Activated T-cell treated with anti-CD3 and anti-CD28 coated beads, Interleukin-2, amount 50 U/mL, for 1 hour (primary cell): ENCODE results near the gene RNU1-4.
"Not testable (repeated sequence)": the region's sequence is repeated elsewhere in the genome, so short reads cannot be mapped to it uniquely, and the experiment has no call there.

Experiments
- DNase-seq: peaks from one replicate; pipeline ENCODE4 v3.0.0-alpha.2; 2020

The RNU1-4 gene

GRCh38 chr1:16770896-16771446, 30.7 kb downstream of the RNU1-4 start:
- DNase-seq = not testable (repeated sequence)

GRCh38 chr1:16772275-16773204, 32.2 kb downstream of the RNU1-4 start:
- not testable (repeated sequence) for DNase-seq

- not testable (repeated sequence) for DNase-seq
Observed at GRCh38 chr1:16773205-16773596, 32.9 kb downstream of the RNU1-4 start.

DNA sequence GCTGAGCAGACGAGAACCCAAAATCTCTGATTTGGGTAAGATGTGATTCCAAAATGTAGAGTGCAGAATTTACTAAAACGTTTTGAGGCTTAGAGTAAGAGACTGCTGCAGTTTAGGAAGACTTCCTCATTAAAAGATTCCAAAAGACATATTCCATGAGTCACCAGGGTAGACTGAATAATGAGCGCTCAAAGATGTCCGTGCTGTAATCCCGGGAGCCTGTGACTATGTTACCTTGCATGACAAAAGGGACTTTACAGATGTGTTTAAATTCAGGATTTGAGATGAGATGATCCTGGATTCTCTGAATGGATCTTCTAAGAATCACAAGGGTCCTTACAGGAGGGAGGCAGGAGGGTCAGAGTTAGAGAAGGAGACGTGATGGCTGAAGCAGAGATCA, 33.4 kb downstream of the RNU1-4 start:
- DNase-seq = not testable (repeated sequence)

GRCh38 chr1:16774773-16775172, 34.5 kb downstream of the RNU1-4 start:
- not testable (repeated sequence) for DNase-seq

GRCh38 chr1:16775290-16775689, 35.0 kb downstream of the RNU1-4 start:
- DNase-seq = not testable (repeated sequence)

DNA sequence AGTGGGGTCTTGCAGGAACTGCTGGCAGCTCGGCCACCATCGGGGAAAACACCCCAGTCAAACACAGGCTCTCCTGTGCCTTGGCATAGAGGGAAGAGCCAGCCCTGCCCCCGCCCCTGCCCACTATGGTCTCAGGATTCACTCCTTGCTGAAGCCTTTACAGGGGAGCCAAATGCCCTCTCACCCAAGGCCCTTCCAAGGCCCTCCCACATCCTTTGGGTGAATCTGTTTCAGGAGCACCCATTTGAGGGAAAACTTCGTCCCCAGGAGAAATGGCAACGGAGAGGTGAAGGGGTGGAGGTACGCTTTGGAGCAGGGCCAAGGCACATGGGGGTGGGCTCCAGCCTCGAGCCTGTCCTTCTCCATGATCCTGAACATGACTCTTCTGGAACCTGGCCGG, 35.9 kb downstream of the RNU1-4 start:
- not testable (repeated sequence) for DNase-seq

GRCh38 chr1:16776835-16777234, 36.5 kb downstream of the RNU1-4 start:
- not testable (repeated sequence) for DNase-seq

GRCh38 chr1:16777821-16778220, 37.5 kb downstream of the RNU1-4 start:
- DNase-seq = not testable (repeated sequence)

GRCh38 chr1:16779525-16779924, 39.2 kb downstream of the RNU1-4 start:
- not testable (repeated sequence) for DNase-seq

GRCh38 chr1:16781033-16781432, 40.7 kb downstream of the RNU1-4 start:
- DNase-seq = not testable (repeated sequence)

- DNase-seq = not testable (repeated sequence)
Observed at GRCh38 chr1:16781625-16782024, 41.3 kb downstream of the RNU1-4 start.

DNA sequence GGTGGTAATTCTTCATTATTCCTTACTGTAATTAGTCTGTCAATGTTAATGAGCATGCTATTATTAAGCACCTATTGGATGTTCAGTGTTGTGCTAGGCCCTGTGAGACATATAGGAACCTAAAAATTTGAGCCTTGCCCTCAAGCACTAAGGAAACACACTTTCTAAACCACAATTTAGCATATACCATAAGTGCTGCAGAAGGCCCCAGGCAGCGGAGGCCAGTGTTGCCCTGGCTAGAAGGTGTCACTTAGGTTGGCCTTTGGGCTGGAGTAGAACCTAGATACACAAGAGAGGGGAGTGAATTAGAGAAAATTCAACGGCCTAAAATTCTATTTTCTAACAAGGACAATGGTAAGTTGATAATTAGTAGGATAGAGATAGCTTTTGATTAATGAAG, 44.6 kb downstream of the RNU1-4 start:
- DNase-seq = not testable (repeated sequence)

DNA sequence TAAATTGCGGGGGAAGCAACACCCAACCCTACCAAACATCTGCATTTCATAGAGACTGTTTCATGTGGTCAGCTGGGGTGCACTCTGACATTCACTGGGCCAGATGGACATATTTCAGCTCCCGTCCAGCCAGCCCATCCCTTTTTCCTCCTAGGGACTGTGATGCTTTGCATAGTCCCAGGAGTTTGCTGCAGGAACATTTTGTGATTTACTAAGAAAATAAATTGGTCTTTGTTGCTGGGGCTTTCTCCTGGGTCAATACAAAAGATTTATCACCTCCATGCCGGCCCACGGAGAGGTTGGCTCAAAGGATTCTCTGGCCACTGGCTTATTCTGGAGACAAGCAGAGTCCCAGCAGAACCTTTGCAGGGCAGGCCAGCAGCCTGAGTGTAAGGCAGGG, 46.0 kb downstream of the RNU1-4 start:
- not testable (repeated sequence) for DNase-seq

DNA sequence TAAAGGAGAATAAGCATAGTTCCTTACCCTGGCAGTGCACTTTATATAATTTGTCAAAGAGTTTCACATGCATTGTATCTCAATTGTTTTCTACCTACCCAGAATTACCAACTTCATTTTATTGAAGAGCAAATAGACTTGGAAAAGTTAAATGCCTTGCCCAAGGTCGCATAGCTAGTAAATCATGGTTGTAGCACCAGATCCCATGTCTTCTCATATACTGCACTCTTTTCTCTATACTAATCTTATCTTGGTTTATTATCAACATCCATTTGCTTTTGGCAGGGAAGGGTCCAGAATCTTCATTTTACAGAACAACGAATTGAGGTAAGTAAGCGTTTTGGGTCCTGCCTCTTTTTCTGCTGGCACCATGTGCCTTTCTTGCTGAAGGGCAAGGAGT, 46.9 kb downstream of the RNU1-4 start:
- not testable (repeated sequence) for DNase-seq

- not testable (repeated sequence) for DNase-seq
Observed at GRCh38 chr1:16787711-16788110, 47.4 kb downstream of the RNU1-4 start.
